ENCODE data around the gene GRAMD2A. TPM values are rescaled to one million over a fixed set of nuclear protein-coding genes. Genes with fewer than 3 reads are reported as not detected.

The GRAMD2A gene
- total RNA-seq, 1 experiment from 2014 or later = 1.3 TPM

DNA sequence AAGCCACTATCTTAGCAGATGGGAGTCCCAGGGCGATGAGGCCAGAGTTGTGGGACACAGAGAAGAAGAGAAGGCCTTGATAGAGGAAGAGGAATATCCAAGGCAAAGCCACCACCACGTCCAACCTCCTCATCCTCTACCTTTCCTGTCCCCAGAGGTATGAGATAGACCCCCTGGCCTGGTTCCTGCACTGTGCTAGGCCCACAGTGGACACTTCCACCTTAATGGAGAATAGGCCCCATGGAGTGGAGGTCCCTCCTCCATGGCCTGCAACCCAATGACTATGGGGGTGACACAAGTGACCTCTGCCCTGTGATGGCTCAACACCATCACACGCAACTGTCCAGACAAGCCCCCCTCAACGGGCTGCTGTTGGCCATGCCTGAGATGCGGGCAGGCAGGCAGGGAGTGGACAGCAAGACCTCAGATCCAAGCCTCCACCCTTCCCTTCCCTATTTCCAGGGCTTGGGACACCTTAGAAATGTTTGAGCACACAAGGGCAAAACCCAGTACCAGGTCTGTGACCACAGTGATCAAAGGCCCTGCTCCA, 36.8 kb downstream of the GRAMD2A start:
- H3K18ac ChIP-seq (ENCODE audit: insufficient read length, low read depth, low read length) = no peak overlapping the region
- H3K27ac ChIP-seq (ENCODE audit: insufficient read length, low read depth, low read length) = no peak overlapping the region
- H2BK20ac ChIP-seq (ENCODE audit: low read depth, low read length, poor library complexity, severe bottlenecking) = no peak overlapping the region
- no peaks in the 10 kb centered on the region for H4K20me1 ChIP-seq (ENCODE audit: control insufficient read depth, insufficient read depth, insufficient read length)
- H3K79me2 ChIP-seq (ENCODE audit: insufficient read depth, low read length) = no peaks in the 10 kb centered on the region
- no peaks in the 10 kb centered on the region for H3K27me3 ChIP-seq (ENCODE audit: insufficient read depth, low read length)
- no peak overlapping the region for H2BK15ac ChIP-seq (ENCODE audit: low read depth, low read length)
- no peak overlapping the region for H3K4me2 ChIP-seq (ENCODE audit: insufficient read depth, insufficient read length, low read length)
- no peak overlapping the region for H3K23ac ChIP-seq (ENCODE audit: insufficient read length, low read depth, low read length)
- no peak overlapping the region for H2BK12ac ChIP-seq (ENCODE audit: insufficient read length, low read depth, low read length)
- no peak overlapping the region for H4K5ac ChIP-seq (ENCODE audit: insufficient read length, low read depth, low read length)
- Mint-ChIP-seq H3K27ac (no peak overlapping the region; a peak in 1 of 7 replicates), H3K9me3 (no peaks in the 10 kb centered on the region; a peak in 1 of 5 replicates), H3K4me3 (no peak overlapping the region), H3K4me1 (peaks cover 8% of the 10 kb centered on the region in 2 experiments), H3K27me3 (ENCODE audit: low read depth) (peaks cover 2% of the 10 kb centered on the region; the same call in 1 of the 2 replicates), H3K36me3 (ENCODE audit: insufficient read depth in 1 of 3, low read depth in 3 of 3) (peaks cover 0 to 2% (median 0%) of the 10 kb centered on the region in 3 experiments; a peak in 1 of 7 replicates)
- H3K9ac ChIP-seq (ENCODE audit: extremely low read depth, insufficient read length, low read length) = no peak overlapping the region
- H3K4ac ChIP-seq (ENCODE audit: low read depth, low read length) = no peak overlapping the region
- no peak overlapping the region for H3K14ac ChIP-seq (ENCODE audit: insufficient read depth, low read length)
- WGBS (ENCODE audit: extremely low coverage, insufficient read length, low lambda C conversion rate) = no CpG with 5 or more reads among the region's 5 CpGs
- H2BK120ac ChIP-seq (ENCODE audit: low read depth, low read length, poor library complexity, severe bottlenecking) = no peak overlapping the region
- H2AFZ ChIP-seq (ENCODE audit: low read length) = no peak overlapping the region
- no peaks in the 10 kb centered on the region for H3K23me2 ChIP-seq (ENCODE audit: insufficient read length, low read depth, low read length, poor library complexity, severe bottlenecking)
- no peak overlapping the region for H3T11ph ChIP-seq (ENCODE audit: low read length)
- no peaks in the 10 kb centered on the region for H3K9me3 ChIP-seq (ENCODE audit: control insufficient read depth, low read depth, low read length)
- no peaks in the 10 kb centered on the region for H3K79me1 ChIP-seq (ENCODE audit: insufficient read depth, low read depth, low read length, poor library complexity, severe bottlenecking)
- TF ChIP-seq, protein P1, sequence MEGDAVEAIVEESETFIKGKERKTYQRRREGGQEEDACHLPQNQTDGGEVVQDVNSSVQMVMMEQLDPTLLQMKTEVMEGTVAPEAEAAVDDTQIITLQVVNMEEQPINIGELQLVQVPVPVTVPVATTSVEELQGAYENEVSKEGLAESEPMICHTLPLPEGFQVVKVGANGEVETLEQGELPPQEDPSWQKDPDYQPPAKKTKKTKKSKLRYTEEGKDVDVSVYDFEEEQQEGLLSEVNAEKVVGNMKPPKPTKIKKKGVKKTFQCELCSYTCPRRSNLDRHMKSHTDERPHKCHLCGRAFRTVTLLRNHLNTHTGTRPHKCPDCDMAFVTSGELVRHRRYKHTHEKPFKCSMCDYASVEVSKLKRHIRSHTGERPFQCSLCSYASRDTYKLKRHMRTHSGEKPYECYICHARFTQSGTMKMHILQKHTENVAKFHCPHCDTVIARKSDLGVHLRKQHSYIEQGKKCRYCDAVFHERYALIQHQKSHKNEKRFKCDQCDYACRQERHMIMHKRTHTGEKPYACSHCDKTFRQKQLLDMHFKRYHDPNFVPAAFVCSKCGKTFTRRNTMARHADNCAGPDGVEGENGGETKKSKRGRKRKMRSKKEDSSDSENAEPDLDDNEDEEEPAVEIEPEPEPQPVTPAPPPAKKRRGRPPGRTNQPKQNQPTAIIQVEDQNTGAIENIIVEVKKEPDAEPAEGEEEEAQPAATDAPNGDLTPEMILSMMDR (conservative IDR thresholded peaks at IDR 0.05) = no peak
- no peaks in the 10 kb centered on the region for H3K4me1 ChIP-seq (ENCODE audit: insufficient read depth, low read length)
- no peak overlapping the region for H2BK5ac ChIP-seq (ENCODE audit: insufficient read length, low read length)
- no peak overlapping the region for H3K56ac ChIP-seq (ENCODE audit: insufficient read length, low read depth, low read length)
- H4K91ac ChIP-seq (ENCODE audit: insufficient read length, low read depth, low read length) = no peak overlapping the region
- H4K8ac ChIP-seq (replicated peaks; ENCODE audit: insufficient read length, low read depth, low read length) = no peak overlapping the region
- no peak for DNase-seq
- no peak overlapping the region for H2AK5ac ChIP-seq (ENCODE audit: insufficient read length, low read length)
